HEK293 (cell line): ENCODE data around the gene PPP3CA.

ENCODE experiments used
- CTCF ChIA-PET: fragments of 350-600 bp; formaldehyde crosslinking; extraction: SDS; loops from one replicate; lab custom pipeline; 2021; ENCODE audit warnings: antibody characterized with exemption; lab: Yijun Ruan, JAX
- POLR2A ChIA-PET: fragments of 300-600 bp; formaldehyde crosslinking; extraction: SDS; loops from one replicate; lab custom pipeline; 2020; ENCODE audit warnings: antibody characterized with exemption, inconsistent platforms; lab: Yijun Ruan, JAX
- H3K27ac ChIP-seq: fragments of 200-500 bp; sonication (Bioruptor generic); 2 replicates; pipeline ENCODE4 v1.5.1; 2014; ENCODE audit warnings: low read depth, low read length, control low read depth, inconsistent platforms; ENCODE audit errors: extremely low read depth
- H3K36me3 ChIP-seq, 2 experiments: fragments of 200-500 bp in 1 of 2; sonication (Bioruptor generic) in 1 of 2; 1 replicate in 1 of 2; 2 replicates in 1 of 2; pipeline ENCODE4 v1.5.1; 2014 to 2017; ENCODE audit warnings: inconsistent platforms in 2 of 2, low read length in 2 of 2; ENCODE audit not compliant: control insufficient read depth in 2 of 2, insufficient read depth in 1 of 2
- H3K4me1 ChIP-seq: fragments of 200-500 bp; sonication (Bioruptor generic); 2 replicates; pipeline ENCODE4 v1.5.1; 2014; ENCODE audit warnings: mild to moderate bottlenecking, low read length, inconsistent platforms; ENCODE audit not compliant: control insufficient read depth, insufficient read depth
- H3K4me3 ChIP-seq: 2 replicates; pipeline ENCODE4 v1.5.1; 2011; ENCODE audit warnings: low read depth, mild to moderate bottlenecking, control low read depth, low read length, moderate library complexity
- H3K9me3 ChIP-seq: fragments of 200-500 bp; sonication (Bioruptor generic); 2 replicates; pipeline ENCODE4 v1.5.1; 2014; ENCODE audit warnings: low read depth, low read length, inconsistent platforms; ENCODE audit not compliant: control insufficient read depth, insufficient read depth
- HIC1 ChIP-seq: fragments of 450-650 bp; formaldehyde crosslinking; IDR thresholded peaks from 2 replicates; pipeline ENCODE4 v1.5.1; 2016; ENCODE audit warnings: missing biosample characterization, missing genetic modification characterization
- KLF7 ChIP-seq: fragments of 450-650 bp; formaldehyde crosslinking; IDR thresholded peaks from 2 replicates; pipeline ENCODE4 v1.5.1; 2016; ENCODE audit warnings: missing biosample characterization, missing genetic modification characterization, borderline replicate concordance
- KLF9 ChIP-seq: fragments of 450-650 bp; formaldehyde crosslinking; IDR thresholded peaks from 2 replicates; pipeline ENCODE4 v1.5.1; 2016; ENCODE audit warnings: missing biosample characterization, missing genetic modification characterization, low read depth
- SCRT1 ChIP-seq: fragments of 450-650 bp; formaldehyde crosslinking; IDR thresholded peaks from 2 replicates; pipeline ENCODE4 v1.5.1; 2016; ENCODE audit warnings: missing biosample characterization, missing genetic modification characterization, borderline replicate concordance
- ZBTB11 ChIP-seq: fragments of 450-650 bp; formaldehyde crosslinking; conservative IDR thresholded peaks from 2 replicates; pipeline ENCODE4 v1.5.1; 2016; ENCODE audit warnings: low read depth, missing biosample characterization, missing genetic modification characterization
- ZBTB21 ChIP-seq: fragments of 450-650 bp; formaldehyde crosslinking; IDR thresholded peaks from 2 replicates; pipeline ENCODE4 v1.5.1; 2017; ENCODE audit warnings: missing biosample characterization, missing genetic modification characterization
- ZBTB7A ChIP-seq: fragments of 450-650 bp; formaldehyde crosslinking; IDR thresholded peaks from 2 replicates; pipeline ENCODE4 v1.5.1; 2016; ENCODE audit warnings: low read depth, missing biosample characterization, missing genetic modification characterization
- ZIC2 ChIP-seq: fragments of 450-650 bp; formaldehyde crosslinking; IDR thresholded peaks from 2 replicates; pipeline ENCODE4 v1.5.1; 2016; ENCODE audit warnings: missing biosample characterization, missing genetic modification characterization
- ZNF174 ChIP-seq: fragments of 450-650 bp; formaldehyde crosslinking; IDR thresholded peaks from 2 replicates; pipeline ENCODE4 v1.5.0; 2017; ENCODE audit warnings: missing biosample characterization, mild to moderate bottlenecking, missing genetic modification characterization
- ZNF2 ChIP-seq: fragments of 450-650 bp; formaldehyde crosslinking; IDR thresholded peaks from 2 replicates; pipeline ENCODE4 v1.5.1; 2016; ENCODE audit warnings: missing biosample characterization, missing genetic modification characterization
- ZNF266 ChIP-seq: fragments of 450-650 bp; formaldehyde crosslinking; IDR thresholded peaks from 2 replicates; pipeline ENCODE4 v1.5.1; 2016; ENCODE audit warnings: missing biosample characterization, missing genetic modification characterization, low read depth
- ZNF404 ChIP-seq: fragments of 450-650 bp; formaldehyde crosslinking; IDR thresholded peaks from 2 replicates; pipeline ENCODE4 v1.5.1; 2017; ENCODE audit warnings: missing biosample characterization, missing genetic modification characterization
- ZNF660 ChIP-seq: fragments of 450-650 bp; IDR thresholded peaks from 2 replicates; pipeline ENCODE4 v1.5.1; 2018; ENCODE audit warnings: missing biosample characterization, mild to moderate bottlenecking, missing genetic modification characterization
- ZNF692 ChIP-seq: fragments of 450-650 bp; formaldehyde crosslinking; IDR thresholded peaks from 2 replicates; pipeline ENCODE4 v1.5.1; 2016; ENCODE audit warnings: missing biosample characterization, missing genetic modification characterization
- ZNF768 ChIP-seq: fragments of 450-650 bp; formaldehyde crosslinking; IDR thresholded peaks from 2 replicates; pipeline ENCODE4 v1.5.1; 2018; ENCODE audit warnings: missing biosample characterization, mild to moderate bottlenecking, missing genetic modification characterization
- ZSCAN16 ChIP-seq: fragments of 450-650 bp; formaldehyde crosslinking; IDR thresholded peaks from 2 replicates; pipeline ENCODE4 v1.5.1; 2016; ENCODE audit warnings: missing biosample characterization, missing genetic modification characterization
- ZSCAN23 ChIP-seq: fragments of 450-650 bp; formaldehyde crosslinking; IDR thresholded peaks from 2 replicates; pipeline ENCODE4 v1.5.1; 2016; ENCODE audit warnings: missing biosample characterization, missing genetic modification characterization
- TF ChIP-seq, protein P1 (sequence below): fragments of 450-650 bp; formaldehyde crosslinking; IDR thresholded peaks from 2 replicates; pipeline ENCODE4 v1.5.1; 2016; ENCODE audit warnings: missing biosample characterization, missing genetic modification characterization
- TF ChIP-seq, protein P2 (sequence below): fragments of 450-650 bp; IDR thresholded peaks from 2 replicates; pipeline ENCODE4 v1.5.1; 2018; ENCODE audit warnings: missing biosample characterization, mild to moderate bottlenecking, missing genetic modification characterization
- TF ChIP-seq, protein P3 (sequence below): fragments of 450-650 bp; formaldehyde crosslinking; IDR thresholded peaks from 2 replicates; pipeline ENCODE4 v1.5.1; 2016; ENCODE audit warnings: missing biosample characterization, missing genetic modification characterization

Gene PPP3CA

GRCh38 chr4:101156619-101157310 is 190.6 kb downstream of the PPP3CA start:
- CTCF ChIA-PET = no interaction called here
- H3K4me3 ChIP-seq = no peak overlapping the region
- TF ChIP-seq ZSCAN16 = no peak
- TF ChIP-seq SCRT1 (tag by site-specific recombination) = no peak
- TF ChIP-seq ZNF404 (tag by site-specific recombination) = no peak
- TF ChIP-seq, protein P1, sequence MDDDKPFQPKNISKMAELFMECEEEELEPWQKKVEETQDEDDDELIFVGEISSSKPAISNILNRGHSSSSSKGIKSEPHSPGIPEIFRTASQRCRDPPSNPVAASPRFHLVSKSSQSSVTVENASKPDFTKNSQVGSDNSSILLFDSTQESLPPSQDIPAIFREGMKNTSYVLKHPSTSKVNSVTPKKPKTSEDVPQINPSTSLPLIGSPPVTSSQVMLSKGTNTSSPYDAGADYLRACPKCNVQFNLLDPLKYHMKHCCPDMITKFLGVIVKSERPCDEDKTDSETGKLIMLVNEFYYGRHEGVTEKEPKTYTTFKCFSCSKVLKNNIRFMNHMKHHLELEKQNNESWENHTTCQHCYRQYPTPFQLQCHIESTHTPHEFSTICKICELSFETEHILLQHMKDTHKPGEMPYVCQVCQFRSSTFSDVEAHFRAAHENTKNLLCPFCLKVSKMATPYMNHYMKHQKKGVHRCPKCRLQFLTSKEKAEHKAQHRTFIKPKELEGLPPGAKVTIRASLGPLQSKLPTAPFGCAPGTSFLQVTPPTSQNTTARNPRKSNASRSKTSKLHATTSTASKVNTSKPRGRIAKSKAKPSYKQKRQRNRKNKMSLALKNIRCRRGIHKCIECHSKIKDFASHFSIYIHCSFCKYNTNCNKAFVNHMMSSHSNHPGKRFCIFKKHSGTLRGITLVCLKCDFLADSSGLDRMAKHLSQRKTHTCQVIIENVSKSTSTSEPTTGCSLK = no peak
- TF ChIP-seq, protein P2, sequence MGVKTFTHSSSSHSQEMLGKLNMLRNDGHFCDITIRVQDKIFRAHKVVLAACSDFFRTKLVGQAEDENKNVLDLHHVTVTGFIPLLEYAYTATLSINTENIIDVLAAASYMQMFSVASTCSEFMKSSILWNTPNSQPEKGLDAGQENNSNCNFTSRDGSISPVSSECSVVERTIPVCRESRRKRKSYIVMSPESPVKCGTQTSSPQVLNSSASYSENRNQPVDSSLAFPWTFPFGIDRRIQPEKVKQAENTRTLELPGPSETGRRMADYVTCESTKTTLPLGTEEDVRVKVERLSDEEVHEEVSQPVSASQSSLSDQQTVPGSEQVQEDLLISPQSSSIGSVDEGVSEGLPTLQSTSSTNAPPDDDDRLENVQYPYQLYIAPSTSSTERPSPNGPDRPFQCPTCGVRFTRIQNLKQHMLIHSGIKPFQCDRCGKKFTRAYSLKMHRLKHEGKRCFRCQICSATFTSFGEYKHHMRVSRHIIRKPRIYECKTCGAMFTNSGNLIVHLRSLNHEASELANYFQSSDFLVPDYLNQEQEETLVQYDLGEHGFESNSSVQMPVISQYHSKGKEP (tag by site-specific recombination) = no peak
- no peak for TF ChIP-seq ZNF660 (tag by site-specific recombination)
- no peak for TF ChIP-seq ZNF266
- TF ChIP-seq KLF7 (tag by site-specific recombination) = no peak
- TF ChIP-seq, protein P3, sequence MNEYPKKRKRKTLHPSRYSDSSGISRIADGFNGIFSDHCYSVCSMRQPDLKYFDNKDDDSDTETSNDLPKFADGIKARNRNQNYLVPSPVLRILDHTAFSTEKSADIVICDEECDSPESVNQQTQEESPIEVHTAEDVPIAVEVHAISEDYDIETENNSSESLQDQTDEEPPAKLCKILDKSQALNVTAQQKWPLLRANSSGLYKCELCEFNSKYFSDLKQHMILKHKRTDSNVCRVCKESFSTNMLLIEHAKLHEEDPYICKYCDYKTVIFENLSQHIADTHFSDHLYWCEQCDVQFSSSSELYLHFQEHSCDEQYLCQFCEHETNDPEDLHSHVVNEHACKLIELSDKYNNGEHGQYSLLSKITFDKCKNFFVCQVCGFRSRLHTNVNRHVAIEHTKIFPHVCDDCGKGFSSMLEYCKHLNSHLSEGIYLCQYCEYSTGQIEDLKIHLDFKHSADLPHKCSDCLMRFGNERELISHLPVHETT (tag by site-specific recombination) = no peak
- TF ChIP-seq ZNF2 = no peak
- no peak for TF ChIP-seq ZBTB11 (tag by site-specific recombination)
- TF ChIP-seq HIC1 (tag by site-specific recombination) = no peak
- TF ChIP-seq ZSCAN23 = no peak
- no peak for TF ChIP-seq ZBTB21
- no peak for TF ChIP-seq ZIC2
- TF ChIP-seq KLF9 (tag by site-specific recombination) = no peak
- TF ChIP-seq ZNF692 (tag by site-specific recombination) = no peak
- no peak for TF ChIP-seq ZNF768 (tag by site-specific recombination)
- TF ChIP-seq ZNF174 (tag by site-specific recombination) = no peak
- no peak for TF ChIP-seq ZBTB7A
- TF ChIP-seq, all 188 proteins: peak for 0
- Histone ChIP-seq H3K4me1 (no peaks in the 10 kb centered on the region), H3K9me3 (no peaks in the 10 kb centered on the region), H3K36me3 (no peaks in the 10 kb centered on the region), H3K27ac (no peak overlapping the region)
- POLR2A ChIA-PET = no interaction called here
